Mesodermal cell (in vitro differentiated cells): ENCODE data around the gene CIAPIN1.

Experiments used
- H3K27ac ChIP-seq: 2 replicates; pipeline ENCODE4 v1.7.0; 2013; ENCODE audit warnings: mild to moderate bottlenecking, low read depth, low read length, moderate library complexity; ENCODE audit not compliant: severe bottlenecking
- H3K36me3 ChIP-seq: 2 replicates; pipeline ENCODE4 v1.7.1; 2013; ENCODE audit warnings: mild to moderate bottlenecking, low read length, moderate library complexity; ENCODE audit not compliant: control insufficient read depth, insufficient read depth
- H3K4me1 ChIP-seq: one replicate; pipeline ENCODE4 v1.7.1; 2013; ENCODE audit warnings: mild to moderate bottlenecking, low read length; ENCODE audit not compliant: insufficient read depth, control insufficient read depth, poor library complexity, severe bottlenecking
- H3K4me3 ChIP-seq: 2 replicates; pipeline ENCODE4 v1.7.0; 2013; ENCODE audit warnings: low read length, control low read depth, mild to moderate bottlenecking; ENCODE audit not compliant: insufficient read depth, poor library complexity, severe bottlenecking; ENCODE audit errors: extremely low read depth
- H3K9me3 ChIP-seq: 2 replicates; pipeline ENCODE4 v1.7.1; 2013; ENCODE audit warnings: mild to moderate bottlenecking, low read length, moderate library complexity; ENCODE audit not compliant: control insufficient read depth
- WGBS, 2 experiments: methylation state at CpG; one replicate each; pipeline ENCODE4 v1.1.5; 2013; ENCODE audit warnings: missing lambda C conversion rate in 2 of 2; ENCODE audit not compliant: insufficient coverage in 2 of 2; 5-methylcytosine and 5-hydroxymethylcytosine counted together

CIAPIN1 gene

GRCh38 chr16:57416084-57416483 lies 31.1 kb downstream of the CIAPIN1 start:
- Histone ChIP-seq H3K36me3 (no peaks in the 10 kb centered on the region), H3K27ac (no peak overlapping the region), H3K9me3 (no peaks in the 10 kb centered on the region), H3K4me3 (no peak overlapping the region), H3K4me1 (peaks cover 22% of the 10 kb centered on the region)
- WGBS, 2 experiments, result 95% methylated on average over 11 to 12 of the region's 16 CpGs

- Histone ChIP-seq H3K9me3 (no peaks in the 10 kb centered on the region), H3K4me1 (peaks cover 17% of the 10 kb centered on the region), H3K27ac (no peak overlapping the region), H3K4me3 (no peak overlapping the region), H3K36me3 (no peaks in the 10 kb centered on the region)
- WGBS, 2 experiments, result 79 to 87% methylated on average over 2 to 3 of the region's 7 CpGs
These were observed 33.5 kb downstream of the CIAPIN1 start for GRCh38 chr16:57413733-57414132.

GRCh38 chr16:57413301-57413730 lies 33.9 kb downstream of the CIAPIN1 start:
- Histone ChIP-seq H3K4me3 (no peak overlapping the region), H3K36me3 (no peaks in the 10 kb centered on the region), H3K4me1 (peaks cover 14% of the 10 kb centered on the region), H3K9me3 (no peaks in the 10 kb centered on the region), H3K27ac (no peak overlapping the region)
- 92 to 96% methylated on average over 5 of the region's 5 CpGs for WGBS, 2 experiments

- Histone ChIP-seq H3K27ac (no peak overlapping the region), H3K4me3 (no peak overlapping the region), H3K4me1 (peaks cover 10% of the 10 kb centered on the region), H3K9me3 (no peaks in the 10 kb centered on the region), H3K36me3 (no peaks in the 10 kb centered on the region)
- 96 to 98% methylated on average over 9 of the region's 9 CpGs for WGBS, 2 experiments
These were observed 34.6 kb downstream of the CIAPIN1 start for GRCh38 chr16:57412584-57412983.

GRCh38 chr16:57411362-57411976 lies 35.7 kb downstream of the CIAPIN1 start:
- H3K36me3 ChIP-seq, result no peaks in the 10 kb centered on the region
- H3K27ac ChIP-seq, result no peak overlapping the region
- WGBS, 2 experiments, result 83 to 87% methylated on average over 4 to 11 of the region's 12 CpGs
- H3K4me1 ChIP-seq, result peaks cover 10% of the 10 kb centered on the region
- no peak overlapping the region for H3K4me3 ChIP-seq
- H3K9me3 ChIP-seq, result no peaks in the 10 kb centered on the region

- 64 to 65% methylated on average over 11 to 14 of the region's 14 CpGs for WGBS, 2 experiments
- Histone ChIP-seq H3K36me3 (no peaks in the 10 kb centered on the region), H3K27ac (no peak overlapping the region), H3K4me3 (no peak overlapping the region), H3K4me1 (no peaks in the 10 kb centered on the region), H3K9me3 (no peaks in the 10 kb centered on the region)
These were observed 37.2 kb downstream of the CIAPIN1 start for GRCh38 chr16:57409870-57410587.

- H3K4me1 ChIP-seq, result no peaks in the 10 kb centered on the region
- WGBS, 2 experiments, result 90 to 91% methylated on average over 5 of the region's 5 CpGs
- no peaks in the 10 kb centered on the region for H3K9me3 ChIP-seq
- no peak overlapping the region for H3K4me3 ChIP-seq
- no peak overlapping the region for H3K27ac ChIP-seq
- H3K36me3 ChIP-seq, result no peaks in the 10 kb centered on the region
These were observed 38.1 kb downstream of the CIAPIN1 start for GRCh38 chr16:57409065-57409464.

- H3K9me3 ChIP-seq, result no peaks in the 10 kb centered on the region
- H3K27ac ChIP-seq, result no peak overlapping the region
- H3K36me3 ChIP-seq, result no peaks in the 10 kb centered on the region
- WGBS, 2 experiments, result 86 to 88% methylated on average over 5 of the region's 5 CpGs
- H3K4me1 ChIP-seq, result no peaks in the 10 kb centered on the region
- H3K4me3 ChIP-seq, result no peak overlapping the region
These were observed 39.4 kb downstream of the CIAPIN1 start for GRCh38 chr16:57407521-57408353.

GRCh38 chr16:57406881-57407280 lies 40.3 kb downstream of the CIAPIN1 start:
- WGBS, 2 experiments, result 84 to 96% methylated on average over 2 of the region's 2 CpGs
- H3K9me3 ChIP-seq, result no peaks in the 10 kb centered on the region
- H3K4me1 ChIP-seq, result no peaks in the 10 kb centered on the region
- H3K4me3 ChIP-seq, result no peak overlapping the region
- H3K27ac ChIP-seq, result no peak overlapping the region
- H3K36me3 ChIP-seq, result no peaks in the 10 kb centered on the region

GRCh38 chr16:57405097-57405496 lies 42.1 kb downstream of the CIAPIN1 start:
- Histone ChIP-seq H3K27ac (no peak overlapping the region), H3K4me1 (no peaks in the 10 kb centered on the region), H3K36me3 (no peaks in the 10 kb centered on the region), H3K4me3 (no peak overlapping the region), H3K9me3 (no peaks in the 10 kb centered on the region)
- WGBS, 2 experiments, result 77 to 82% methylated on average over 3 of the region's 3 CpGs
